NCI-H524 (cell line): Measurements from ENCODE around the gene IL18.
"Not testable (repeated sequence)": the region's sequence is repeated elsewhere in the genome, so short reads cannot be mapped to it uniquely, and the experiment has no call there.

Experiments used
- DNase-seq, 2 experiments: peaks; one replicate each; lab custom pipeline; 2025; lab: John Stamatoyannopoulos, UW

Gene IL18

DNA sequence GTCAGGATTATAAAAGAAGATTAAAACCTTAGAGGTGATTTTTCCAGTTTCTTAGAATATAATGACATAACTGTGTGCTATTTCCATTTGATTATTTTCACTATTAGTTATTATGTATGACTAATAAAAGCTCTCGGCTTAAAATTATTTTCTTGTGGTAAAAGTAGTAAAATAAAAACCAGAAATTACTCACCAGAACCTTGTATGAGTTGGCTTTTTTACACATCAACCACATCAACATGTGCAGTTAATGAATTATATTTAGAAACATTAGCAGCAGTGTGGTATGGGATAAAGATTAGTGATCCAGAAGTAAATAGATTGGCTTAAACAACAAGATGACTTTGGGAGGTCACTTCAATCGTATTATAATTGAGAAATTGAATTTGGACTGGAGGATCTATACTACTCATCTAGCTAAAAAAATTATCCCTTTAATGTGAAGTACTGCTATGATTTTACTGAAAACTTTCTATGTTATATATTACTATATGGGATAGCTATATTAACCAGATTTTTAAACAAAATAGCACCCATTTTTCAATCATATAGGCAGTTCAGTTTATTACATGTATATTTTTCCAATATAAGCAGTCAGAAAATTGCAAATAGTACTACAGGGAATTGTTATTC lies 8.6 kb upstream of the IL18 start:
- no peak for DNase-seq

DNA sequence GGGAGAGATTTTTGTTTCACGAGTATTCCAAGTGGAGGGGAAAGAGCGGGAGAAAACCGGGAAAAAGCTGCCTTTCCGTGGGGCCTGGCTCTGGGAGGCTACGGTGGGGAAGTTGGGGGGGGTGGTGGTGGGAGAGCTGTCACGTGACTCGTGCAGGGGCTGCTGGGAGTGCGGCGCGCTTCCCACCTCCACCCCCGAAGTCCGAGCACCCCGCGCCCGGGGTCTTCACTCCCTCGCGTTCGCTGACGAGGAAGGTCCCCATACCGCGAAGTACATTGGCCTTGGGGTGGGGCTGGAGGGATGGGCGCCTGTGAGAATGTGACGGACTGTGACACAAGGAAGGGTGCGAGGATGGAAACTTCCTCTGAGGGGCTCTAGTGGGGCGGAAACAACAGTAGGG lies 3.3 kb upstream of the IL18 start, which contains the start of gene TEX12:
TEX12 (plus strand) TSS at position 228 of the 400 bp plus-strand sequence. CDS start 1,897 bp downstream, outside the sequence.
- no peak for DNase-seq

DNA sequence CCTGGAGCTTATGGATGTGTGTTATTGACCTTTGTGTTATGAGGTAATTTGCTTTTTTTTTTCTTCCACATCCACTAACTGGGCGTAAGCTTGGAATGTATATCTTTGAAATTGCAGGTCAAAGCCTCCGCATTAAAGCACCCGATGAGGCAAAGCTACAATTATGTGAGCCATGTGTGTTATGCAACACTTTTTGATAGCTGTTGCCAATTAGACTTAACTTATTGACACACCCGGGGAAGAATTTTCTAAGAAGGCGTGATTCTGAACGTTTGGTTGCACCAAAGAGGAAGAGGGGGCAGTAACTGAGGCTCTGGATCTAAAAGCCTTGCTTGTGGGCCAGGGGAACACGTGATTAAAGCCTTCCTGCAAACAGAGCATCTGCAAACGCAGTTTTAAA lies 2.7 kb upstream of the IL18 start:
- no peak for DNase-seq

DNA sequence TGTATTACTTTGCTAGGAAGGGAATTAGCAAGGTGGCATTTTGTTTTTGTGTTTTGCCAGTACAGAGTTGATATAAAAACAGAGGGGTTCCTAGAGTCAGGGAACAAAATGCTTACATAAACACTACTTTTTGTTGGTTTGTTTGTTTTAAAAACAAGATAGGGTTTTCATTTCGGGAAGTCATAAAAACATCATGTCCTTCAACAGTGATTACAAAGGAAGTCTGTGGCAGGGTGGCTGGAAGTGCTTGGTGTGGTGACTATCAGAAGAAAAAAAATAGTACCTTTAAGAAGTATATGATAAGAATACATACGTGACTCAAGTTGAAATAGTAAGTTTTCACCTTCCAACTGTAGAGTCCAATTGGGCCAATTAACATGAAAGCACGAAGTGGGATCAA lies 1.2 kb upstream of the IL18 start:
- DNase-seq: no peak

DNA sequence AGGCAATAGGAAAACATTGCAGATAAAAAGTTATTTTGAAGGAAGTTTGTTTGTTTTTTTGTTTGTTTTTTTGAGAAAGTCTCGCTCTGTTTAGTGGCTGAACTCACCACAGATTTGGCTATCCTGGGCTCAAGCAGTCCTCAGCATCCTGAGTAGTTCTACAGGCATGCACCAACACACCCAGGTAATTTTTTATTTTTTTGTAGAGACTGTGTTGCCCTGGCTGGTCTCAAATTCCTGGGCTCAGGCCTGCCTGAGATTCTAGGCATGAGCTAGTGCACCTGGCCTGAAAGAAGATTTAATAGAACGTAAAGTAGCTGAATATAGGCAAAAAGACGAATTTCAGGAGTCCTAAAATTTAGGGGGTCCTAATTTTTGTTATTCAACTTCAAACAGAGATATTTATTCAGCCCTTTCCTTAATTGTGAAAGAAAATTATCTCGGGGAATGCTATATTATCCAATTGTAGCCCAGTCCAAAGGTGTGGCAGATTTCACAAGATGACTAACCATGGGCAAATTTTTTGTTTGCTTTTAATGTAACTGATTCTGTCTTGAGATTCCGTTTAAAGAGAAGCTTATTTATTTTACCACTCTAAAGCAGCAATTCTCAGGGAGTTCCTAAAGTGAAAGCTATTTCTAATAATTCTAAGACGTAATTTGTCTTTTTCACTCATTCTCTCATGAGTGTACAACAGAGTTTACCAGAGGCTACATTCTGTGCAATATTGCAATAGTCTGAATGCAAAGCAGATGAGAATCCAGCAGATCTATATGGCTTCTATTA lies 940 bp downstream of the IL18 start:
- DNase-seq: no peak

DNA sequence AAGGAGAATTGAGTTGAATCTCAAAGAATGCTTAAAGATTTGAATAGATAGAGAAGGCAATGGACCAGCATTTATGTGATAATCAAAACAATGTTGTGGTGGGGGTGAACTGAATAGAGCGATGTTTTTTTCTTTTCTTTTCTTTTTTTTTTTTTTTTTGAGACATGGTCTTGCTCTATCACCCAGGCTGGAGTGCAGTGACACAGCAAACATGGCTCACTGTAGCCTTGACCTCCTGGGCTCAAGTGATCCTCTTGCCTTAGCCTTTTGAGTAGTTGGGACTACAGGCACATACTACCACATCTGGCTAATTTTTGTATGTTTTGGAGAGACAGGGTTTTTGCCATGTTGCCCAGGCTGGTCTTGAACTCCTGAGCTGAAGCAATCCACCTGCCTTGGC lies 1.7 kb downstream of the IL18 start:
- DNase-seq: not testable (repeated sequence)

DNA sequence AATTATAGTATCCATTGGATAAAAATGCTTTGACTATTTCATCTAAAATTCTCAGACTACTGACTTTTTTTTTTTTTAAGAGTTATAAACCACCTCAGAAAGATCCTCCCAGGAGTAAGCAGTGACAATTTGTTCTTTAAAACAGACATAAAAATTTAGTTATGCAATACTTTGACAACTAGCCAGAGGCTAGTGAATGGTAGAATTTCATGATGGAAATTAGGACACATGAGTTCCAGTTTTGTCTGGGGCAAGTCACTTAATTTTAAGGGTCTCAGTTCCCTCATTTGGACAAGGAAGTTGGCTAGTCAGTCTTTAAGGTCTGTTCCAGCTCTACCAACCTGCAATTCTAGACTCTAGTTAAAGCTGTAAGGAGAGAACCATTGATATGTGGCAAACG lies 2.9 kb downstream of the IL18 start:
- no peak for DNase-seq

DNA sequence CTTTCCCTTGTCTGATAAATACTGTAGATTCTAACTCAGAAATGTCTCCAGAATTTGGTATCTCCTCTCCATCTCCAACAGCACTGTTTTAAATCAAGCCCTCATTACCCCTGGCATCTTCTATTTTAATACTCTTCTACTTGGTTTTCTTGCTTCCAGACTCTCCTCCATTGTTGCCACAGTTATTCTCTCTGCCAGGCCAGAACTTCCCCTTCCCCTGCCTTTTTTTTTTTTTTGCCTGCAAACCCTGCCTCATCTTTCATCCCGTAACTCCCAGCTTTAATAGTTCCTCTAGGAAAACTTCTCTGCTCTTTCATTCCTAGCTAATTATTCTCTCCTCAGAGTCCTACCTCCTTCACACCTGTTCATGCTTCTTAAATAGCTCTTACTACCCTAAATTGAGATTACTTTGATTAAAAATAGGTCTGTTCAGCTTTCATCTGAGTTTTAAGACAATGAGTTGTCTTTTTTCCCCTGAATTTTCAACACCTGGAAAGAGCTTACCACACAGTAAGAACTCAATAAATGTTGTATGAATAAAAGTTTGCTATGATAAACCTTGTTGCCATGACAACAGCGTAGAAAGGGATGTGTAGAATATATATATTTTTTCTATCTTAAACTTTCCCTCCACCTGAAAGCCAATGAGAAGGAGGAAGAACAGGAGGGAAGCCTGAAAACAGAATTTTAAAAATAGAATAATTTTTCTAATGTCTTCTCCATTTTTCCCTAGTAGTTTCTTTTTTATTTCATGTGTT lies 3.6 kb downstream of the IL18 start:
- no peak for DNase-seq

DNA sequence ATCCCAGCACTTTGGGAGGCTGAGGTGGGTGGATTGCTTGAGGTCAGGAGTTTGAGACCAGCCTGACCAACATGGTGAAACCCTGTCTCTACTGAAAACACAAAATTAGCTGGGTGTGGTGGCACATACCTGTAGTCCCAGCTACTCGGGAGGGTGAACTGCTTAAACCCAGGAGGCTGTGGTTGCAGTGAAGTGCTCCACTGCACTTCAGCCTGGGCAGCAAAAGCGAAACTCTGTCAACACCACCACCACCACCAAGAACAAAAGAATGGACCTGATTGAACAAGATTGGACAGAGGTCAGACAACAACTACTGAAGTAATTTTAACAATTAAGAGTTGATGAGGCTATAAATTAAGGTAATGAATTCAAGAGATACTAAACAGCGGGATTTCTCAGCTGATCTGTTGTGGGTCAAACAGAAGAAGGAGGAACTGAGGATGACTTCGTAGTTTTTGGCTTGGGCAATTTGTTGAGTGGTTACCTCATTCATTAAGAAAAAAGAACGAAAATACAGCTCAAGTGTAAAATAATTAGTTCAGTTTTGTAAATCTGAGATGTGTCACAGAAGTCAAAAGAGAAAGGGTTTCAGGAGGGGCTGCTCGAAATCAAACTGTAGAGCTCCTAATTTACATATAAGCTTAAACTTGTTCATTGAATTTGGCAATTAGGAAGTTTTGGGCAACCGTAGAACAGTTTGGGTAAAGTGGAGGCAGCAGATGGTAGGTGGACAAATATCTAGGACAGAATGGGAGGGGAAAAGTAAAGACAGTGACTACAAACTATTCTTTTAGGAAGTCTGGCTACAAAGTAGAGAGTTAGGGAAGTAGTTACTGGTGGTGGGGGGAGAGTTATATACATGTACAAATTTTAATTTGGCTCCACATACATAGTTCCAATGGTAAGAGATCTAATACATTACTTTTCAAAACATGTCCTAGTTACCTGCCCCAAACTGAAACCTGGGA lies 4.5 kb downstream of the IL18 start:
- DNase-seq: no peak

DNA sequence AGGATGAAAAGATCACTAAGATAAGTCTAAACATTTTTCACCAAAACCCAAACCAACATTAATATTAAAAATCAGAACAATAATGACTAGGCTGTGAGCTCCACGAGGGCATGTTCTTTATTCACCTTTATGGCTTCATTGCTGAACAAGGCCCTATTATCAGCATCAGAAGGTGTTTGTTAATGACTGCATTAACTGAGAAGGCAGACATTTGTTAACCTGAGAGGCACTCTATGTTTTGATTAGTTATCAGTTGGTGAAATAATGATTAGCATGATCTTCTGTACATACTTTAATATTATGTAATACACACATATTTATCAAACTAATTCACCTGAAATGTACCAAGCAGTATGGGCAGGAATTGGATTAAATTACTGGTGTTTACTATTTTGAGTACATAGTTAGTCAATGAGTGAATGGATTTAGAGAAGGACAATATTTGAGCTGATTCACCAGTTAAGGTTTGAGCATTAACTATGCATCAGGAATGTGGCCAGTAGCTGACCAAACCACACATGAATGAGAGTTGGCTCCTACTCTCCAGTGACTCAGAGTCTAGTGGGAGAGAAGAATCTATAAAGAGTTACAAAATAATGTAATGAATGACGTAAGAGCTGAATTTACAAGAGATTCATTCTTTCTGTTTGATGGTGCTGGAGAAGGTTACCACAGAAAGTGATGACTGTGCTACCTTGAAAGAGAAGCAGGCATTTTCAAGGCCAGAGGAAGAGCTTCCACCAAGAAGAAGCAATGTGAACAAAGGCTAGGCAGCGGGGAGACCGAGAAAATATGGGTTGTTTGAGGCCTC lies 6.7 kb downstream of the IL18 start:
- DNase-seq: no peak

DNA sequence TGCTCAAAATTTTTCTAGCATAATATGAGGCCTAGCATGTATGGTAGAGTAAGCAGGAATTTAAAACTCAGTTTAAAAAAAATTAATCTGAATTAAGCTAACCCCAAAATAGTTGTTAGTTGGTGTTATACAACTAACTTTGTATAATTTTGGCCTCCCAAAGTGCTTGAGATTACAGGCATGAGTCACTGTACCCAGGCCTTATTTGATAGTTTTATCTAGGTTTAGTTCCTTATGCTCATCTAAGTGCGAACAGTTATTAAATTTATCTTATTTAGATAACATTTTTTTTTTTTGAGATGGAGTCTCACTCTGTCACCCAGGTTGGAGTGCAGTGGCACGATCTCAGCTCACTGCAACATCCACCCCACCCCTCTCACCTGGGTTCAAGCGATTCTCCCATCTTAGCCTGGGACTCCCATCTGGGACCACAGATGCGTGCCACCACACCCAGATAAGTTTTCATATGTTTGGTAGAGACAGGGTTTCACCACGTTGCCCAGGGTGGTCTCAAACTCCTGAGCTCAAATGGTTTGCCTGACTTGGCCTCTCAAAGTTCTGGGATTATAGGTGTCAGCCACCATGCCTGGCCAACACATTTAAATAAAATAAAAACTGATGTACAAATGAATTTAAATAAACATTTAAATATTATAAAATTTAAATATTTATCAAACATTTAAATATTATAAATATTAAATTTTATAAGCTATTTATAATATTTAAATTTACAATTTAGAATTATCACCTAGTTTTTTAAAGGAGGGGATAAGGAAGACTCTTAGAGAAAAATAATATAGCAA lies 7.5 kb downstream of the IL18 start:
- DNase-seq: no peak

DNA sequence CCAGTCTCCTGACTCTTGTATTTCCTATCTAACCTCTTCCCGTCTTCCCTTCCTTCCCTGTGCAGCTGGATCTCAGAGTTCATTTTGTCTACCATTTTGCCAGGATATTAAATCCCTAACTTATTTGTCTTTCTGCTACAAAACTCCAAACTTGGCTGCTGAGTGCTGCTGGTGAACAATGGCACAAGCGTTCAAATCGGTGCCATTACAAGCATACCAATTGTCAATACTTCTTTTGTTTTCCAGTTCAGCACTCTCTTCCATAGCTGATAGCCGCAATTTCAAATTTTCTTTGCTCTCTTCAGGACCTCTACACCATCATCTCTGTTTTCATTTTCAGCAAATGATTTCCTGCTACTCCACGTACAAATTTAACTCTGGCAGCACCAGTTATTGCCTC lies 13.4 kb downstream of the IL18 start:
- no peak for DNase-seq

DNA sequence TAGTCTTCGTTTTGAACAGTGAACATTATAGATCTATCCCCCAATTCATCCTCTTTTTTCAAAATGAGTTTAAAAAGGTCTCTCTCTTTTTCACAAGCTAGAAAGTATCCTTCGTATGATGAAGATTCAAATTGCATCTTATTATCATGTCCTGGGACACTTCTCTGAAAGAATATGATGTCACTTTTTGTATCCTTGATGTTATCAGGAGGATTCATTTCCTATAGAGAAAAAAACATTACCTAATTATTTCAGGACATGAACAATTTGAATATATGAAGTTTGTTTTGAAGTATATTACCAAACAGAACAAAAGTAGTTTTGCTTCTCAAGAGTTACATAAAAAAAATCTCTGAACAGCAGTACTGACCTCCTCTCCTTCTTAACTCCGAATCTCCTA lies 20.3 kb downstream of the IL18 start:
- DNase-seq: no peak

DNA sequence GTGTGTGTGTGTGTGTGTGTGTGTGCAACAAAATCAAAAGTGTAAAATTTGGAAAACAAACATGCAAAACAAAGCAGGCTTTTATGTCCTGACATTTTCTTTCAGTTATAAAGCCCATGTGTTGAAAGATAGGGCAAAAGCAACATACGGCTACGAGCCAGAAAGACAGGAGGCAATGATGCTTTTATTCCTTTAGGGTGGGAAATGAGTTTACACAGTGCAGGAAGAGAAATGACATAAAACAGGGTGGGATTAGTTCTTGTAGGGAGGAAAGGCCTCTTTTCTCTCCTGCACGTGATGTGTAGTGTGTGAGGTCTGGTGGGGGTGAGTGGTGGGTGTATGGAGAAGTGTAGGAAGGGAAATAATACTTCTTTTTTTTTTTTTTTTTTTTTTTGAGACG lies 29.4 kb downstream of the IL18 start:
- no peak for DNase-seq

DNA sequence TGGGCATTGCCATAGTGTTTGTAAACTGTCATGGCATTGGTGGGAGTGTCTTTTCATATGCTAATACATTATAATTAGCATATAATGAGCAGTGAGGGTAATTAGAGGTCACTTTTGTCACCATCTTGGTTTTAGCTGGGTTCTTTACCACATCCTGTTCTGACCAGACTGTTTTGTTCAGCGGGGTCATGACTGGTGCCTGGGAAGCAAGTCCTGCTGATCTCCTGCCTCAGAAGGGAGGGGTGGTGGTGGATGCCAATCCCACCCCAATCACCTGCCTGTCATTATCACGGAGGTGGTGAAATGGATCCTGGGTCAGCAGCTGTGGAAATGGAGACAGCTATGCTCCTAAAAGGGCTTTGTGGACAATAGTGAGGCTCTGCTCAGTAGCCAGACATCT lies 31.2 kb downstream of the IL18 start:
- DNase-seq: no peak

DNA sequence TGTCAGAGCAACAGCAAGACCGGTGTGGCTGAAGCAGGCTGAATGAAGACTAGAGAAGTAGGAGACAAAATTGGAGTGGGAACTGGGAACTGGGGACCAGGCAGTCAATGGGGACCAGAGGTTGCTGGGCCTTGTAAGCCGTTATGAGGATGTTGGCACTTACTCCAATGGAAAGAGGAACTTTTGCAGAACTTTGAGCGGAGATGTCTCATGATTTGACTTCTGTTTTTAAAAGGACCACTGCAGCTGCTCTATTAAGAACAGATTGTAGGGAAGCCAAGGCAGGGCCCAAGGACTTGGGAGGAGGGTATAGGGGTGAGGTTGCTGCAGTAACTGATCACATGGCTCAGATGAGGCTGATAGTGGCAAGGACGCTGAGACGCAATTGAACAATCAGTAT lies 34.2 kb downstream of the IL18 start:
- no peak for DNase-seq

DNA sequence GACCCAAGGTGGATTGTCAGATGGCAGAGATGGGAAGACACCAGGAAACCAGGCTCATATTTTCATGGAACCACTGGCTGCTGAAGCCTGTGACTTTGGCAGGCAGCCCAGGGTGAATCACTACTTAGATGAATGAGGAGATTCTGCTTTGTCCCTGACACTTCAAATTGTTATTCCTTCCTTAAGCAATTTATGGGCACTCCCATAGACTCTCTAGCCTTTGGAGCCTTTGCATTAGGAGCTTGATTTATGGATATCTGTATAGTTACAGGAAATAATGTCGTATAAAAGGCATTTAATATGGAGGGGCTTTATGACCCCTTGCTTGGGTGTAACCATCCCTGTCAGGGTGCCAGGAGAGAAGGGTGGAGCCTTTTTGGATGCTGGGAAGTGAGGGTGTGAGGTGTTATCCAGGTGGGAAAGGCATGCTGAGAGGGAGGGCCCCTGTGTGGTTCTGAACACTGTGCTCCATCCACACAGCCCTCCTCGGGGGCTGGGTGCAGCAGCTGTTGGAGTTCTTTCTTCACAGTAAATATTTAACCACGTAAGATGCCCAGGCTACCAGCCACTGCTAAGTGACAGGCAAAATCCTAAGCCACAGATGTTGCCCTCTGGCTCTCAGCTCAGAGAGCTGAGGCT lies 35.3 kb downstream of the IL18 start:
- no peak for DNase-seq

DNA sequence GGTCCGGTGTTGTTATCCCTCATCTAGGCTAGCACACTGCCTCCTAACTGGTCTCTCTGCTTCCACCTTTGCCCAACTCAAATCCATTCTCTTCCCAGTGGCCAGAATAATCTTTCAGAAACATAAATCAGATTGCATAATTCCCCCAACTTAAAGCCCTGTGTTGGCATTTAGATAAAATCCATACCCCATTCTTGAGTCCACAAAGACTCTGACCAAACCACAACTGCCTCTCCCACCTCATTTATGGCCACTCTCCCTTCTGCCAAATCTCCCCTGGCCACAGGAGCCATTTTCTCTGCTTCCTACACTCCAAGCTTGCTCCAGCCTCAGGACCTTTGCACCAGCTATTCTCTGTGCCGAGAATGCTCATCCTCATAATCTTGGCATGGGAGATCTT lies 36.8 kb downstream of the IL18 start:
- DNase-seq: no peak

DNA sequence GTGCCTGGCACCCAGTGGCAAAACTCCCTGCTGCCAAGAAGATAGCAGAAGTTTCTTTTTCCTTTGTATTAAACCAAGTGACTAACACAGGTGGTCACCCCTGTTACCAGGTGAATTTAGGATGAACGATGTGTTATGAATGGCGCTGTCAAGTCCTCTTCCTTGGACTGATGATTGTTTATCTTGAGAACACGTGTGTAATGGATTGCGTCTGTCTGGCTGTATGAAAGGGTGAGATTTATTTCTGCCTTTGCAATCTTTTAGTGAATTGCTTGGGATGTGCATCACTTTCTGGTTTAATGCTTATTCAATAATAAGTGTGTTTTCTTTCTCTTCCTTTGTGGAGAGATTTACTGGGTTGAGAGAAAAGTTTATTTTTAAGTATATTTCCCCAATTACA lies 40.8 kb downstream of the IL18 start:
- no peak for DNase-seq
